ENCODE results near the gene ANKLE1. TPM values are rescaled to one million over a fixed set of nuclear protein-coding genes. Genes with fewer than 3 reads are reported as not detected.

ANKLE1 gene
- polyA plus RNA-seq, 1 donor (not counting 4 experiments of a cell fraction or from before 2014, with no cell fraction given): 0.30 TPM

DNA sequence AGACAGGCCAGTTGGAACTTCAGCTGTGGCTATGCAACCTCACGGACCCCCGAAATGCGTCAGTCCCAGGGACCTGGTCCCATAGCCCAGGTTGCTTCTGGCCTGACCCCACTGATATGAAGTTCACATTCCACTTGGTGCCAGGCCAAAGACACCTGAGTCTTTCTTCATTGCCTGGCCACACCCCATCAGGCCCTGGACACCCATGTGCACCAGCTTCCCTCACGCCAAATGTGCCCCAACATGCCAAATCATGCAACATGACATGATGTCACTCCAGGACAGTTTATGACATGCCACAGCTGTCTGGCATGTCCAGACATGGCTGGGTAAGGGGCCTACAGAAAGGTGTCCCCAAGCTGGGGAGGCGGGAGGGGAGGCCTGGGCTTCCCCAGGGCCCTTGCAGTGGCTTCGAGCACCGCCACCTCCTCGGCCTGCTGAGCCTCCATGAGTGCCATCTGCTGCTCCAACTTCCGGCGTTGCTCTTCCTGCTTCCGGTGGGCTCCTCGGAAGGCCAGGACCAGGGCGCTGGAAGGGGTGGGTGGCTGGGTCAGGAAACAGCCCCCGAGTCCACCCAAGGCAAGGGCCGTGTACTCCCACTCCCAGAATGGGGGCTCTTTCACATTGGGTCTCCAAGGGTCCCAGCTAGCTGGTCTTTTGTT, 31.7 kb upstream of the ANKLE1 start:
- FAIRE-seq (no peak), DNase-seq (ENCODE audit: low read depth, low spot score) (peak; percentile 70)
- Histone ChIP-seq H4K20me1 (ENCODE audit: control insufficient read depth, extremely low read depth, insufficient read depth, low read length) (no peaks in the 10 kb centered on the region), H3K9me3 (ENCODE audit: control insufficient read depth, low read depth, low read length) (no peaks in the 10 kb centered on the region), H2AFZ (ENCODE audit: control insufficient read depth, low read length) (no peak overlapping the region), H3K9me1 (ENCODE audit: control insufficient read depth, extremely low read depth, insufficient read depth, low read length) (no peaks in the 10 kb centered on the region), H3K4me2 (ENCODE audit: control insufficient read depth, extremely low read depth, insufficient read depth, low read depth, low read length) (no peak overlapping the region), H3K79me2 (ENCODE audit: control insufficient read depth, insufficient read depth, low read length) (peaks cover under 1% of the 10 kb centered on the region), H3K9ac (ENCODE audit: control insufficient read depth, extremely low read depth, insufficient read depth, low read length) (no peak overlapping the region), H3K4me3 (ENCODE audit: control insufficient read depth in 2 of 3, extremely low read depth in 1 of 3, insufficient read depth in 2 of 3, low read depth in 1 of 3, low read length in 3 of 3) (no peak overlapping the region), H3K27me3 (ENCODE audit: control insufficient read depth, extremely low read depth, insufficient read depth, low read length) (no peaks in the 10 kb centered on the region), H3K27ac (ENCODE audit: control insufficient read depth, insufficient read depth, low read length) (no peak overlapping the region), H3K36me3 (ENCODE audit: control insufficient read depth in 2 of 2, extremely low read depth in 1 of 2, insufficient read depth in 2 of 2, low read length in 2 of 2) (no peaks in the 10 kb centered on the region), H3K4me1 (ENCODE audit: control insufficient read depth, extremely low read depth, insufficient read depth, low read length) (peaks cover 26% of the 10 kb centered on the region)
- dilution Hi-C loops (cut with MboI; ENCODE audit: extremely low pct_ligation_motif_present, low sequenced_read_pairs): no loop called here
- TF ChIP-seq, protein P1, sequence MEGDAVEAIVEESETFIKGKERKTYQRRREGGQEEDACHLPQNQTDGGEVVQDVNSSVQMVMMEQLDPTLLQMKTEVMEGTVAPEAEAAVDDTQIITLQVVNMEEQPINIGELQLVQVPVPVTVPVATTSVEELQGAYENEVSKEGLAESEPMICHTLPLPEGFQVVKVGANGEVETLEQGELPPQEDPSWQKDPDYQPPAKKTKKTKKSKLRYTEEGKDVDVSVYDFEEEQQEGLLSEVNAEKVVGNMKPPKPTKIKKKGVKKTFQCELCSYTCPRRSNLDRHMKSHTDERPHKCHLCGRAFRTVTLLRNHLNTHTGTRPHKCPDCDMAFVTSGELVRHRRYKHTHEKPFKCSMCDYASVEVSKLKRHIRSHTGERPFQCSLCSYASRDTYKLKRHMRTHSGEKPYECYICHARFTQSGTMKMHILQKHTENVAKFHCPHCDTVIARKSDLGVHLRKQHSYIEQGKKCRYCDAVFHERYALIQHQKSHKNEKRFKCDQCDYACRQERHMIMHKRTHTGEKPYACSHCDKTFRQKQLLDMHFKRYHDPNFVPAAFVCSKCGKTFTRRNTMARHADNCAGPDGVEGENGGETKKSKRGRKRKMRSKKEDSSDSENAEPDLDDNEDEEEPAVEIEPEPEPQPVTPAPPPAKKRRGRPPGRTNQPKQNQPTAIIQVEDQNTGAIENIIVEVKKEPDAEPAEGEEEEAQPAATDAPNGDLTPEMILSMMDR (optimal IDR thresholded peaks at IDR 0.05 in 1 of 3, IDR thresholded peaks at IDR 0.05 in 1 of 3, conservative IDR thresholded peaks at IDR 0.05 in 1 of 3; ENCODE audit: extremely low read depth in 1 of 3, insufficient read depth in 2 of 3, low read length in 3 of 3): no peak
- no peak for TF ChIP-seq EZH2 (IDR thresholded peaks at IDR 0.05; ENCODE audit: low read length)

DNA sequence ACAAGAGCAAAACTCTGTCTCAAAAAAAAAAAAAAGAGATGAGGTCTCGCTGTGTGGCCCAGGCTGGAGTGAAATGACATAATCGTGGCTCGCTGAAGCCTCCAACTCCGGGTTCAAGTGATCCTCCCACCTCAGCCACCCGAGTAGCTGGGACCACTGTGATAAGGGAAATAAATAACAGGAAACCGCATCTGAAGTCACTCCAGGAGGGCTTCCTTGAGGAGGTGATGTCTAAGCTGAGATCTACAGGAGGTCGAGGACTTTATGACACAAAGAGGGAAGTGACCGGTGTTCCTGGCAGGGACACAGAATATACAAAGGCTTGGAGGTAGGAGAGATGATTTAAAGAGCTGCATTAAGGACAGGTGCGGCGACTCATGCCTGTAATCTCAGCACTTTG, 27.1 kb upstream of the ANKLE1 start:
- Histone ChIP-seq H3K4me3 (ENCODE audit: control insufficient read depth in 2 of 3, extremely low read depth in 1 of 3, insufficient read depth in 2 of 3, low read depth in 1 of 3, low read length in 3 of 3) (no peak overlapping the region), H3K27ac (ENCODE audit: control insufficient read depth, insufficient read depth, low read length) (no peak overlapping the region), H3K36me3 (ENCODE audit: control insufficient read depth in 2 of 2, extremely low read depth in 1 of 2, insufficient read depth in 2 of 2, low read length in 2 of 2) (no peaks in the 10 kb centered on the region), H3K4me2 (ENCODE audit: control insufficient read depth, extremely low read depth, insufficient read depth, low read depth, low read length) (no peak overlapping the region), H3K9ac (ENCODE audit: control insufficient read depth, extremely low read depth, insufficient read depth, low read length) (no peak overlapping the region), H3K27me3 (ENCODE audit: control insufficient read depth, extremely low read depth, insufficient read depth, low read length) (no peaks in the 10 kb centered on the region), H4K20me1 (ENCODE audit: control insufficient read depth, extremely low read depth, insufficient read depth, low read length) (no peaks in the 10 kb centered on the region), H3K4me1 (ENCODE audit: control insufficient read depth, extremely low read depth, insufficient read depth, low read length) (no peaks in the 10 kb centered on the region), H3K9me1 (ENCODE audit: control insufficient read depth, extremely low read depth, insufficient read depth, low read length) (no peaks in the 10 kb centered on the region), H3K79me2 (ENCODE audit: control insufficient read depth, insufficient read depth, low read length) (no peaks in the 10 kb centered on the region), H2AFZ (ENCODE audit: control insufficient read depth, low read length) (no peak overlapping the region), H3K9me3 (ENCODE audit: control insufficient read depth, low read depth, low read length) (peaks cover 5% of the 10 kb centered on the region)
- dilution Hi-C loops (cut with MboI; ENCODE audit: extremely low pct_ligation_motif_present, low sequenced_read_pairs): no loop called here
- TF ChIP-seq, protein P1 (optimal IDR thresholded peaks at IDR 0.05 in 1 of 3, IDR thresholded peaks at IDR 0.05 in 1 of 3, conservative IDR thresholded peaks at IDR 0.05 in 1 of 3; ENCODE audit: extremely low read depth in 1 of 3, insufficient read depth in 2 of 3, low read length in 3 of 3): no peak
- TF ChIP-seq EZH2 (IDR thresholded peaks at IDR 0.05; ENCODE audit: low read length): no peak
- no peak for FAIRE-seq
- DNase-seq (ENCODE audit: low read depth, low spot score): no peak
